ENCODE results near the gene PLEKHS1.

Gene PLEKHS1

GRCh38 chr10:113751181-113751732 is at the start of gene PLEKHS1:
Gene PLEKHS1 (plus strand): TSS chr10:113751682. CDS start chr10:113755278, 3,596 bp downstream.
- no peak within 1 kb of the TSS for H3K4me3 ChIP-seq (ENCODE audit: low read depth, low read length)
- TF ChIP-seq, protein P1, sequence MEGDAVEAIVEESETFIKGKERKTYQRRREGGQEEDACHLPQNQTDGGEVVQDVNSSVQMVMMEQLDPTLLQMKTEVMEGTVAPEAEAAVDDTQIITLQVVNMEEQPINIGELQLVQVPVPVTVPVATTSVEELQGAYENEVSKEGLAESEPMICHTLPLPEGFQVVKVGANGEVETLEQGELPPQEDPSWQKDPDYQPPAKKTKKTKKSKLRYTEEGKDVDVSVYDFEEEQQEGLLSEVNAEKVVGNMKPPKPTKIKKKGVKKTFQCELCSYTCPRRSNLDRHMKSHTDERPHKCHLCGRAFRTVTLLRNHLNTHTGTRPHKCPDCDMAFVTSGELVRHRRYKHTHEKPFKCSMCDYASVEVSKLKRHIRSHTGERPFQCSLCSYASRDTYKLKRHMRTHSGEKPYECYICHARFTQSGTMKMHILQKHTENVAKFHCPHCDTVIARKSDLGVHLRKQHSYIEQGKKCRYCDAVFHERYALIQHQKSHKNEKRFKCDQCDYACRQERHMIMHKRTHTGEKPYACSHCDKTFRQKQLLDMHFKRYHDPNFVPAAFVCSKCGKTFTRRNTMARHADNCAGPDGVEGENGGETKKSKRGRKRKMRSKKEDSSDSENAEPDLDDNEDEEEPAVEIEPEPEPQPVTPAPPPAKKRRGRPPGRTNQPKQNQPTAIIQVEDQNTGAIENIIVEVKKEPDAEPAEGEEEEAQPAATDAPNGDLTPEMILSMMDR (IDR thresholded peaks at IDR 0.05; ENCODE audit: low read depth, low read length), result no peak

- H3K4me3 ChIP-seq (ENCODE audit: low read depth, low read length), result no peak overlapping the region
- TF ChIP-seq, protein P1 (IDR thresholded peaks at IDR 0.05; ENCODE audit: low read depth, low read length), result peak; percentile 54
These were observed 46.7 kb upstream of the PLEKHS1 start for GRCh38 chr10:113704637-113705343.

DNA sequence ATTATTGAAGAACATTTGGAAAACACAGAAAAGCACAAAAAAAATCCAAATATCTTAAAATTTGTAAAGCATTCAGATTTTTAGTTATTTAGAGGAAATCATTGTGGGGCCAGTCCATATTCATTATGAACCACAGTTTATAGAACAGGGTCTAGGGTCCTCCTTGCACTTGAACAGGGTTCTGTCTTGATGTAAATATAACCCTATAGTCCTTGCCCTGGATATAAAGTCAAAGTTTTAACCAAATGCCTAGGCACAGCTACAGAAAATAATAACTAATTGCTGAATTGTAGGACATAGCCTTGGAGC is 46.2 kb upstream of the PLEKHS1 start:
- TF ChIP-seq, protein P1 (IDR thresholded peaks at IDR 0.05; ENCODE audit: low read depth, low read length), result no peak

DNA sequence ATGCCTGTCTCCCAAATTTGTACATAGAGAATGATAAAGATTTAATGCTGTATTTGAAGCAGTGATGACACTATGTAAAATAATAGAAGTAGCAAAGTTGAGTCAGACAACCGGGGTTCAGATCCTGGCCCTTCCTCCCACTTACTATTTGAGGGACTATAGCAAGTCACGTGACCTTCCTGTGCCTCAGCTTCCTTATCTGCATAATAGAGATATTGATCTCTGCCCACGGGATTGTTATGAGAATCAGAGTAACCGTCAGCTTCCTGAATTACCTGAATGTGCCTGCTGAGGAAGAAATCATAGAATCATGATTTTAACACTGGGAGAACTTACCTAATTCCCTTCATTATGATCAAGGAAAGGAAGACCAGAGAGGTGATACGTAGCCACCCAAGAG is 44.9 kb upstream of the PLEKHS1 start:
- TF ChIP-seq, protein P1 (IDR thresholded peaks at IDR 0.05; ENCODE audit: low read depth, low read length), result no peak

More for the DNA sequence above, 46.2 kb upstream of the PLEKHS1 start:
- H3K4me3 ChIP-seq (ENCODE audit: low read depth, low read length), result no peak overlapping the region

GRCh38 chr10:113708640-113709039 is 42.8 kb upstream of the PLEKHS1 start:
- TF ChIP-seq, protein P1 (IDR thresholded peaks at IDR 0.05; ENCODE audit: low read depth, low read length), result no peak

More for the DNA sequence above, 44.9 kb upstream of the PLEKHS1 start:
- no peak overlapping the region for H3K4me3 ChIP-seq (ENCODE audit: low read depth, low read length)

GRCh38 chr10:113709221-113709838 is 42.2 kb upstream of the PLEKHS1 start:
- TF ChIP-seq, protein P1 (IDR thresholded peaks at IDR 0.05; ENCODE audit: low read depth, low read length), result no peak

More at GRCh38 chr10:113708640-113709039, 42.8 kb upstream of the PLEKHS1 start:
- H3K4me3 ChIP-seq (ENCODE audit: low read depth, low read length), result no peak overlapping the region

GRCh38 chr10:113711142-113711541 is 40.3 kb upstream of the PLEKHS1 start:
- H3K4me3 ChIP-seq (ENCODE audit: low read depth, low read length), result no peak overlapping the region
- TF ChIP-seq, protein P1 (IDR thresholded peaks at IDR 0.05; ENCODE audit: low read depth, low read length), result no peak

More at GRCh38 chr10:113709221-113709838, 42.2 kb upstream of the PLEKHS1 start:
- no peak overlapping the region for H3K4me3 ChIP-seq (ENCODE audit: low read depth, low read length)

All from WI38 (cell line).